OCI-LY3 (cell line): Measurements from ENCODE around the gene AP2M1.

Experiments
- H2AFZ ChIP-seq: fragments of 200-600, 300-600 bp; shearing (Covaris generic); 2 replicates; pipeline ENCODE4 v1.6.0; 2014; ENCODE audit warnings: antibody characterized with exemption, low read depth, low read length
- H3K27ac ChIP-seq: fragments of 200-600, 300-600 bp; sonication (generic); 2 replicates; pipeline ENCODE4 v1.5.1; 2014; ENCODE audit warnings: mild to moderate bottlenecking, low read length, moderate library complexity, mixed read lengths
- H3K27me3 ChIP-seq: fragments of 200-600, 300-600 bp; sonication (generic); 2 replicates; pipeline ENCODE4 v1.6.1; 2014; ENCODE audit warnings: low read depth, low read length, mixed read lengths
- H3K36me3 ChIP-seq: fragments of 200-600, 300-600 bp; sonication (generic); replicated peaks from 2 replicates; pipeline ENCODE3; 2014; ENCODE audit warnings: low read depth, low read length, mixed read lengths
- H3K4me1 ChIP-seq: fragments of 300-600, 200-600 bp; sonication (generic); 2 replicates; pipeline ENCODE4 v1.6.1; 2014; ENCODE audit warnings: low read length, mixed read lengths
- H3K4me2 ChIP-seq: fragments of 200-600, 300-600 bp; sonication (generic); 2 replicates; pipeline ENCODE4 v1.6.1; 2014; ENCODE audit warnings: low read length, mixed read lengths
- H3K4me3 ChIP-seq: fragments of 300-600, 200-600 bp; sonication (generic); 2 replicates; pipeline ENCODE4 v1.5.1; 2014; ENCODE audit warnings: antibody characterized with exemption, mild to moderate bottlenecking, low read length, moderate library complexity
- H3K79me2 ChIP-seq: fragments of 300-600, 200-600 bp; shearing (Covaris generic); 2 replicates; pipeline ENCODE4 v1.6.1; 2014; ENCODE audit warnings: mild to moderate bottlenecking, low read length, mixed read lengths
- H3K9ac ChIP-seq: fragments of 300-600, 200-600 bp; shearing (Covaris generic); 2 replicates; pipeline ENCODE4 v1.6.0; 2014; ENCODE audit warnings: mild to moderate bottlenecking, low read length, moderate library complexity
- H3K9me3 ChIP-seq: fragments of 200-600, 300-600 bp; shearing (Covaris generic); 2 replicates; pipeline ENCODE4 v1.6.1; 2014; ENCODE audit warnings: low read length, mixed read lengths; ENCODE audit not compliant: insufficient read depth
- H4K20me1 ChIP-seq: fragments of 200-600, 300-600 bp; sonication (generic); 2 replicates; pipeline ENCODE4 v1.6.1; 2016; ENCODE audit warnings: low read length, mixed read lengths; ENCODE audit not compliant: insufficient read depth
- EZH2phosphoT487 ChIP-seq: fragments of 200-600 bp; shearing (Covaris generic); IDR thresholded peaks from 2 replicates; pipeline ENCODE4 v1.6.1; 2018; ENCODE audit warnings: antibody characterized with exemption, mixed run types, low read depth
- TF ChIP-seq, protein P1 (sequence below): fragments of 200-600, 300-600 bp; sonication (generic); IDR thresholded peaks from 2 replicates; pipeline ENCODE4 v1.5.1; 2014; ENCODE audit warnings: antibody characterized with exemption, low read length, low read depth

AP2M1 gene

DNA sequence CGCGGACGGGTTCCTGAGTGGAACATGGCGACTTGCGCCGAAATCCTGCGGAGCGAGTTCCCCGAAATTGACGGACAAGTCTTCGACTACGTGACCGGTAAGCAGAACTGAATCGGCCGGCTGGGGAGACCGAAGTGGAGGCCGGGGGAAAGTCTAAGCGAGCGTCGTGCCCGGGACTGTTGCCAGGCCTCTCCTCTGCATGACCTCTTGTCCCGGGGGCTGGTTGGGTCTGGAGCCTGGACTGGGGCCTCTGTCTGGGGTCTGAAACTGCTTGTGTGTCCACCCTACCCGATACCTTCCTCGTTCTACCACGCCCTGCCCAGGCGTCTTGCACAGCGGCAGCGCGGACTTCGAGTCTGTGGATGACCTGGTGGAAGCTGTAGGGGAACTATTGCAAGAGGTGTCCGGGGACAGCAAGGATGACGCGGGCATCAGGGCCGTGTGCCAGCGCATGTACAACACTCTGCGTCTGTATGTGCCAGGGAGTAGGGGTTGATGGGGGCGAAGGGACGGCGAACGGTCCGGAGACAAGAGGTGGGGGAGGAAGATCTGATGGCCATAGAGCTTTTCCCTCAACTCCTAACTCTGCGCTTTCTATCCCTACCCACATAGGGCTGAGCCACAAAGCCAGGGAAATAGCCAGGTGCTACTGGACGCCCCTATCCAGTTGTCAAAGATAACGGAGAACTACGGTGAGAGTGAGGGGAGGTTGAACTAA, 11.7 kb downstream of the AP2M1 start, which contains the start of gene ABCF3:
TSS of gene ABCF3 (plus strand) at position 16 of the 718 bp plus-strand sequence. CDS start at position 25, 9 bp downstream.
- Histone ChIP-seq H3K27ac (peak within 1 kb of the TSS; percentile 46), H3K27me3 (no peaks in the 10 kb centered on the region), H3K4me3 (peak within 1 kb of the TSS; percentile 94), H2AFZ (peak within 1 kb of the TSS; percentile 22; the same call in 1 of the 2 replicates), H4K20me1 (peaks cover 9% of the 10 kb centered on the region), H3K9me3 (no peaks in the 10 kb centered on the region), H3K4me2 (peak within 1 kb of the TSS; percentile 95), H3K4me1 (peaks cover 16% of the 10 kb centered on the region), H3K79me2 (peaks cover 31% of the 10 kb centered on the region), H3K9ac (peak within 1 kb of the TSS; percentile 88), H3K36me3 (peaks cover 49% of the 10 kb centered on the region)
- TF ChIP-seq, protein P1, sequence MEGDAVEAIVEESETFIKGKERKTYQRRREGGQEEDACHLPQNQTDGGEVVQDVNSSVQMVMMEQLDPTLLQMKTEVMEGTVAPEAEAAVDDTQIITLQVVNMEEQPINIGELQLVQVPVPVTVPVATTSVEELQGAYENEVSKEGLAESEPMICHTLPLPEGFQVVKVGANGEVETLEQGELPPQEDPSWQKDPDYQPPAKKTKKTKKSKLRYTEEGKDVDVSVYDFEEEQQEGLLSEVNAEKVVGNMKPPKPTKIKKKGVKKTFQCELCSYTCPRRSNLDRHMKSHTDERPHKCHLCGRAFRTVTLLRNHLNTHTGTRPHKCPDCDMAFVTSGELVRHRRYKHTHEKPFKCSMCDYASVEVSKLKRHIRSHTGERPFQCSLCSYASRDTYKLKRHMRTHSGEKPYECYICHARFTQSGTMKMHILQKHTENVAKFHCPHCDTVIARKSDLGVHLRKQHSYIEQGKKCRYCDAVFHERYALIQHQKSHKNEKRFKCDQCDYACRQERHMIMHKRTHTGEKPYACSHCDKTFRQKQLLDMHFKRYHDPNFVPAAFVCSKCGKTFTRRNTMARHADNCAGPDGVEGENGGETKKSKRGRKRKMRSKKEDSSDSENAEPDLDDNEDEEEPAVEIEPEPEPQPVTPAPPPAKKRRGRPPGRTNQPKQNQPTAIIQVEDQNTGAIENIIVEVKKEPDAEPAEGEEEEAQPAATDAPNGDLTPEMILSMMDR: no peak
- TF ChIP-seq EZH2phosphoT487: no peak

- H3K36me3 ChIP-seq: peaks cover 46% of the 10 kb centered on the region
- peaks cover 31% of the 10 kb centered on the region for H3K79me2 ChIP-seq
- H3K9ac ChIP-seq: peak overlapping the region; percentile 88
- H3K4me2 ChIP-seq: peak overlapping the region; percentile 95
- H4K20me1 ChIP-seq: peaks cover 9% of the 10 kb centered on the region
- H3K4me1 ChIP-seq: peaks cover 16% of the 10 kb centered on the region
- peak overlapping the region; percentile 94 for H3K4me3 ChIP-seq
- no peak overlapping the region for H3K27ac ChIP-seq
- no peak overlapping the region for H2AFZ ChIP-seq
- TF ChIP-seq, protein P1: no peak
- no peak for TF ChIP-seq EZH2phosphoT487
- no peaks in the 10 kb centered on the region for H3K9me3 ChIP-seq
- H3K27me3 ChIP-seq: no peaks in the 10 kb centered on the region
Observed at GRCh38 chr3:184186902-184187207, 12.2 kb downstream of the AP2M1 start.

DNA sequence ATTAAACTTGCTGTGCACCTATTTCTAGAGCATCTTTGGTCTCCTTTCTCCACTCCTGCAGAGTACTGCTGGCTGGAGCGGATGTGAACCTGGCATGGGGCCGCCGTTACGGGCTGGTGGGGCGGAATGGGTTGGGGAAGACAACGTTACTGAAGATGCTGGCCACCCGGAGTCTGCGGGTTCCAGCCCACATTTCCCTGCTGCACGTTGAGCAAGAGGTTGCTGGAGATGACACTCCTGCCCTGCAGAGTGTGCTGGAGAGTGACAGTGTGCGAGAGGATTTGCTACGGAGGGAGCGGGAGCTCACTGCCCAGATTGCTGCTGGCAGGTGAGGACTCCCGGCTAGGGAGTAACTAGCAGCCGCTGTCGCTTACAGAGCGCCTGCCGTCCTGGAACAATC, 13.4 kb downstream of the AP2M1 start:
- no peak overlapping the region for H3K4me3 ChIP-seq
- no peak overlapping the region for H2AFZ ChIP-seq
- no peak overlapping the region for H3K27ac ChIP-seq
- peaks cover 16% of the 10 kb centered on the region for H3K4me1 ChIP-seq
- H3K9ac ChIP-seq: no peak overlapping the region
- H4K20me1 ChIP-seq: peaks cover 9% of the 10 kb centered on the region
- H3K36me3 ChIP-seq: peaks cover 49% of the 10 kb centered on the region
- H3K27me3 ChIP-seq: no peaks in the 10 kb centered on the region
- H3K9me3 ChIP-seq: no peaks in the 10 kb centered on the region
- H3K79me2 ChIP-seq: peaks cover 31% of the 10 kb centered on the region
- TF ChIP-seq EZH2phosphoT487: no peak
- TF ChIP-seq, protein P1: no peak
- H3K4me2 ChIP-seq: no peak overlapping the region

DNA sequence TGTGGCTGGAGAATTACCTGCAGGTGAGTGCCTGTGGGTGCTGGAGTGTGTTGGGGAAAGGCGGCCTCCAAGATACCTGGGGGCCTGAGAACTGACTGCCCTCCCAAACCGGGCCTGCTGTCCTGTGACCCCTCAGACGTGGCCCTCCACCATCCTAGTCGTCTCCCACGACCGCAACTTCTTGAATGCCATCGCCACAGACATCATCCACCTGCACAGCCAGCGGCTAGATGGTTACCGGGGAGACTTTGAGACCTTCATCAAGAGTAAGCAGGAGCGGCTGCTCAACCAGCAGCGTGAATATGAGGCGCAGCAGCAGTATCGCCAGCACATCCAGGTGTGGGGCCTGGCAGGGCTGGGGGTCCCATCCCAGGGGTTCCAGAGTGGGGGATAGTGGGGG, 14.8 kb downstream of the AP2M1 start:
- no peak overlapping the region for H2AFZ ChIP-seq
- no peak overlapping the region for H3K9ac ChIP-seq
- no peak overlapping the region for H3K4me3 ChIP-seq
- no peak overlapping the region for H3K4me2 ChIP-seq
- H3K27me3 ChIP-seq: no peaks in the 10 kb centered on the region
- peaks cover 31% of the 10 kb centered on the region for H3K79me2 ChIP-seq
- peaks cover 54% of the 10 kb centered on the region for H3K36me3 ChIP-seq
- H4K20me1 ChIP-seq: peaks cover 9% of the 10 kb centered on the region
- TF ChIP-seq, protein P1: no peak
- no peak for TF ChIP-seq EZH2phosphoT487
- H3K27ac ChIP-seq: no peak overlapping the region
- H3K9me3 ChIP-seq: no peaks in the 10 kb centered on the region
- H3K4me1 ChIP-seq: peaks cover 16% of the 10 kb centered on the region
